Kasumi-1 (cell line): ENCODE results near the gene SEBOX.

Experiments
- DNase-seq, 2 experiments: peaks; one replicate each; lab custom pipeline; 2025; lab: John Stamatoyannopoulos, UW

Gene SEBOX

GRCh38 chr17:28364665-28365363, at the start of gene SEBOX:
Gene SEBOX (minus strand): TSS chr17:28365199. CDS start chr17:28365151, 48 bp downstream.
- DNase-seq = no peak

- no peak for DNase-seq
Observed at GRCh38 chr17:28413804-28414203, 48.8 kb upstream of the SEBOX start.

- DNase-seq = no peak
Observed at GRCh38 chr17:28412099-28412498, 47.1 kb upstream of the SEBOX start.

GRCh38 chr17:28407974-28408306, 42.9 kb upstream of the SEBOX start:
- DNase-seq = no peak

GRCh38 chr17:28407130-28407973, 42.4 kb upstream of the SEBOX start:
- no peak for DNase-seq

- no peak for DNase-seq
Observed at GRCh38 chr17:28406473-28406814, 41.4 kb upstream of the SEBOX start.

GRCh38 chr17:28405632-28406472, 40.9 kb upstream of the SEBOX start, which contains the start of gene SLC46A1:
Gene SLC46A1 (minus strand): TSS chr17:28406212. CDS start chr17:28406114, 98 bp downstream.
- peak; percentile 7 to 31 for DNase-seq

- DNase-seq = no peak
Observed at GRCh38 chr17:28404812-28405570, 40.0 kb upstream of the SEBOX start.

- no peak for DNase-seq
Observed at GRCh38 chr17:28404461-28404811, 39.4 kb upstream of the SEBOX start.

- no peak for DNase-seq
Observed at GRCh38 chr17:28404007-28404406, 39.0 kb upstream of the SEBOX start.

- DNase-seq = no peak
Observed at GRCh38 chr17:28402844-28403243, 37.8 kb upstream of the SEBOX start.

- no peak for DNase-seq
Observed at GRCh38 chr17:28402224-28402630, 37.2 kb upstream of the SEBOX start.

GRCh38 chr17:28399808-28400207, 34.8 kb upstream of the SEBOX start:
- DNase-seq = no peak

- no peak for DNase-seq
Observed at GRCh38 chr17:28398280-28398981, 33.4 kb upstream of the SEBOX start.

- no peak for DNase-seq
Observed at GRCh38 chr17:28397687-28398279, 32.8 kb upstream of the SEBOX start.

GRCh38 chr17:28397275-28397674, 32.3 kb upstream of the SEBOX start:
- no peak for DNase-seq

- no peak for DNase-seq
Observed at GRCh38 chr17:28396635-28397239, 31.7 kb upstream of the SEBOX start.

- no peak for DNase-seq
Observed at GRCh38 chr17:28395968-28396367, 31.0 kb upstream of the SEBOX start.

GRCh38 chr17:28395426-28395825, 30.4 kb upstream of the SEBOX start:
- no peak for DNase-seq

- DNase-seq = no peak
Observed at GRCh38 chr17:28394337-28395116, 29.5 kb upstream of the SEBOX start.
